HG03520 (cell line): ENCODE data around the gene MLNR.
A peak's percentile ranks its signal among the peaks of the same experiment; 100 is the strongest.

Experiments
- ATAC-seq: cut with Tn5 transposase; IDR thresholded peaks from one replicate; pipeline ENCODE4 v1.9.1; 2021; ENCODE audit warnings: mild to moderate bottlenecking, moderate library complexity; ENCODE audit not compliant: unreplicated experiment

Gene MLNR

DNA sequence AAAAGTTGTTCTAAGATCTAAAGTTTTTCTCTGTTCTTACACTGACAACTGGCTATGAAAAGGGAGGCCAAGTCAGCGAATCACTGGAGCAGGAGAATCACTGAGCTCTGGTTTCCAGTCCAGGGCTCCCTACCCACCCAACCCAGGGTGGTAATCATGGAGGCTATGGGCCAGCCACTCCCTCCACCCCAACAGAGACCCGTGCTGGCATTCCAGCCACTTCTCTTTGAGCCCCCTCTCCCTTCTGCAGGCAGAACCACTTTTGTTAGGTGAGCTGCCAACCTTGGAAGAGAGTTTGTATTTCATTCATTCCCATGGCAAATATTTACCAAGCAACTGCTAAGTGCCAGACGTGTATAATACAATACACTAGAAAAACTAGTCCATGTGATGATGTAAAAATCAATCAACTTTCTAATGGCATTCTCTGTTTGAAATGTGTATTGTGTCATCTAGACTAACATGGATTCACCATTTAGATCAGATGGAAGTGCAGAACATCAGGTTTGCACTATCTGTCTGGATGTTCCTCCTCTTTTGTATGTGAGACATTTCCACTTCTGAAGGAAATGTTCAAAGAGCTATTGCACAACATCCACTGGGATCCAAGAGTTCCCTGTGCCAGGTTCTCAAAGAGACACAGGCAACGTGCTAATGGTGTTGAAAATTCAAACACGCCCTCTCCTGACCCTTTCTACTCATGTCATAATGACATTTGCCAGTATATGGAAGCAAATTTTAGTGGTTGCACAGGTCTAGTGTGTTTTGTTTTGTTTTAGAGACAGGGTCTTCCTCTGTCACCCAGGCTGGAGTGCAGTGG, 5.3 kb downstream of the MLNR start:
- ATAC-seq, result no peak

DNA sequence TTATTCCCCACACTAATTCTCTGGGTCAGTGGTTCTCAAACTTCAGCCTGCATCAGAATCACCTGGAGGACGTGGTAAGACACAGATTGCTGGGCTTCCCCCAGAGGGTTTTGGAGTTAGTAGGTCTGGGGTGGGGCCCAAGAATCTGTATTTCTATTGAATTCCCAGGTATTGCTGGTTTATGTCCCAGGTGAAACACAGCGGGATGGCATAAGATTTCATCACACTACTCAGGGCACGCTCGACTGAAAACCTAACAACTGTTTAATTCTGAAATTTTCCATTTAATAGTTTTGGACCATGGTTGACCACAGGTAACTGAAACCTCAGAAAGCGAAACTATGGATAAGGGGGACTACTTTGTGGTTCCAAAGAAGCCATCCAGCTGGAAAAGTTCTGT, 6.5 kb downstream of the MLNR start:
- no peak for ATAC-seq

DNA sequence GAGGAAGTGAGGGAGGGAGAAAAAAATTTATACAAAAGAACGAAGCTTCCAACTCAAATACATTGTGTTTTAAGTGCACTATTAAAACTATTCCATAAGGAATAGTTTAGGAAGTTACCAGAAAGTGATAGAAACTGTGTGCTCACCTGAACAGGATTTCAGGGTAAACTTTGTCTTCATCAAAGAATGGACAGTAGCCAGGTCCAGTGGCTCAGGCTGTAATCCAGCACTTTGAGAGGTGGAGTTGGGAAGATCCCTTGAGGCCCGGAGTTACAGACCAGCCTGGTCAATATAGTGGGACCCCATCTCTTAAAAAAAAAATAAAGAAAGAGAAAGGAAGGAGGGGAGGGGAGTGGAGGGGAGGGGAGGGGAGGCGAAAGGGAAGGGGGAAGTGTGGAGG, 14.6 kb downstream of the MLNR start:
- no peak for ATAC-seq

DNA sequence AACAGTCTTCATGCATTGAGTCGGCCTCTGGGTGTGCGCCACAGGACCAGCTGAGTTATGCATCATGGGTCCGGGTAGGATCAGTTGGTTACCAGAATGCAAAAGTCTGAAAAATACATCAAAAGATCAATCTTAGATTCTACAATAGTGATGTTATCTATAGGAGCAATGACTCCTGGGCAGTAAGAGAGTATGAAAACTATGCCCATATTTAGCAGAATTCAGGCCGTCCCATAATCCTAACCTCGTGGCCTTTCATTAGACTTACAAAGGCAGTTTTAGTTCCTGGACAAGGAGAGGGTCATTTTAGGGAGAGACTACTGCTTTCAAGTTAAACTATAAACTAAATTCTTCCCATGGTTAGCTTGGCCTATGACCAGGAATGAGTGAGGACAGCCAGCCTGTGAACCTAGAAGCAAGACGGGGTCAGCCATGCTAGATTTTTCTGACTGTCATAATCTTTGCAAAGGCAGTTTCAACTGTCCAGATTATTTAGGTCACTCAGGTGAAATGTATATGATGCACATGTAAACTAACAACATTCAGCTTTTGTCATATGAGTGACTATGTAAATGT, 15.8 kb downstream of the MLNR start:
- ATAC-seq, result no peak

DNA sequence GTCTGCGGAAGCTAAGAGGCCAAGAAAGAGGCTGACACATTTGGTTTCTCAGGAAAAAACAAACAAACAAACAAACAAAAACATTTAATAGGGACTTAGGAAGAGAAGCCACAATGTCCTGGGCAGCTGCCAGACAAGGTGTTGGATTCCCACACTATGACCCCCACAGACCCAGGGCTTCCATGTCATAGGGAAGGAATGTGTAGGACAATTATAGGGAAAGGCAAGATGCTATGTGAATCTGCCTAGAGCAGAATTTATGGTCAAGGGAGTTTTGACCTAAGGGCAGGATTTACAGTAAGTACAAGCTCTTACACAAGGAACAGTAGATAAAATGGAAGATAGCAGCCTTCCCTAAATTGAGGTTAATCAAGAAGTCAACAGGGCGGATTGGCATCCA, 18.5 kb downstream of the MLNR start:
- ATAC-seq, result no peak

DNA sequence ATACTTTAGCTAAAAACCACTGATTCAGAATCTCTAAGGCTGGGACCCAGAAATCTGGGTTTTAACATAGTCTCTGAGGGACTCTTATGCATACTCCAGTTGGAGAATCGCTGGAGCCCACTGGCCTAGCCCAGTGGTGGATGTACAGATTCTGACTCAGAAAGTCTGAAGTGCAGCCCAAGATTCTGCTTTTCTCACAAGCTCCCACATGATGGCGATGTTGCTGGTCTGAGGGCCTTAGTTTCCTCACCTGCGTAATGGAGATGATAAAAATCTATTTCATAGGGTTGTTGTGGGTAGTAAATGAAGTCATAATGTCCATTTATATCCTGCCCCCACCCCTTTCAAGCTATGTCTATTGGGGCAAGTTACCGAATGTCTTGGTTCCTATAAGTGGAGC, 19.9 kb downstream of the MLNR start:
- ATAC-seq, result no peak

DNA sequence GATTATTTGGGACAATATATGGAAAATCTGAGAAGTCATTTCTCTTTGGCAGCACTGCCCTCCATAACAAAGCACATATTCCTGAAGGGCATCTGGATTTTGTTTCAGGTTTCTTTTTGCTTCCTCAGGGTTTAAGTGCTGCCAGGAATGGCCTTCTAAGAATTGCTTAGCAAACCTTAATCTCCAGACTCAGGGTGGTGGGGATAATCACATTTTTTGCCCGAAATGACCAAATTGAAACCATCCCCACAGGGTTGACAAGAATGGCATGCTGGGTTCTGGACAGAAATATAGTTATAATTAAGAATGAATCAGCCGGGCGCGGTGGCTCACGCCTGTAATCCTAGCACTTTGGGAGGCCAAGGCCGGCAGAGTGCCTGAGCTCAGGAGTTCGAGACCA, 21.2 kb downstream of the MLNR start:
- ATAC-seq, result no peak

DNA sequence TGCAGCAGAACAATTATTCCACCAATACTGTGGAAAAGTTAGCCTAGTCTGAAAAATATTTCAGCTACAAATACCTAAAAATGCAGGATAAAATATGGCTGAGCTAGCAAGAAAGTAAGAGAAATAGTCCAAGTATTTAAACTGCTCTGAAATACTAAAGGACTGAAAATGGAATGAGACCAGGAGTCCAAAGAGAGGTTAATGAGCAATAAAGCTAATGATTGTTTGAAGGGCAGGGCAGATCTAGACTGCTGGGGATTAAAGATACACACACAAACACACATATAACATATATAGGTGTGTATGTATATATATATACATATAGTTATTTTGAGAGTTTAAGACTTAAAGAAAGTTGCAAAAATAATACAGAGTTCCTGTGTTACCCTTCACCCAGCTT, 25.0 kb downstream of the MLNR start:
- no peak for ATAC-seq

DNA sequence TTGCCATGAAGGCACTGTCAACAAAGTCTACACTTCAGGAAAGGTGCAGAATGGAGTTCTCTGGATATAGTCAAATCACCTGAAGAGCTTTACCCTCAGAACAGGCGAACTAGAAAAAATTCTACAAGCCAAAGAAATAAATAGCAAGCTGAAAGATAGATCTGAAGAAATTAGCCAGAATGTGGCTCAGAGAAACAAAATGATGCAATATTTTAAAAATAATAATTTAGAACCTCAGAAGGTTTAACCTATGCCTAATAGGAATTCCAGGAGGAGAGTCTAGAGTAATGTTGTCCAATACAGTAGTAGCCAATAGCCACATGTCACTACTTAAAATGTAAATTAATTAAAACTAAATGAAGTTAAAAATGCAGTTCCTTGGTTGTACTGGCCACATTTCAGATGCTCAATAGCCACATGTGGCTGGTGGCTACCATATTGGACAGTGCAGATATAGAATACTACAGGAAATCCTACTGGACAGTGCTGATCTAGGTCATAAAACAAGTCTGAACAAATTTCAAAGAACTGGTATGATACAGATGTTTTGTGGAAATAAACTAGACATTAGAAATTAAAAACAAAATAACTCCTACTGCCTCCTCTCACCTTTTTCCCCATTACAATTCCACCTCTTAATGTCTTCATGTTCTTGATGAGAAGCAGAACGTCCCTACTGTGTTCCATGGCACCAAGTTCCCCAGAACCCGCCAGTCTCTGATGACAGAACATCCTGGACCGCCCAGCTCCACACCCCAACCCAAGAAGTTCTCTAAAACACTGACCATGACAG, 26.9 kb downstream of the MLNR start:
- ATAC-seq, result peak; percentile 11

DNA sequence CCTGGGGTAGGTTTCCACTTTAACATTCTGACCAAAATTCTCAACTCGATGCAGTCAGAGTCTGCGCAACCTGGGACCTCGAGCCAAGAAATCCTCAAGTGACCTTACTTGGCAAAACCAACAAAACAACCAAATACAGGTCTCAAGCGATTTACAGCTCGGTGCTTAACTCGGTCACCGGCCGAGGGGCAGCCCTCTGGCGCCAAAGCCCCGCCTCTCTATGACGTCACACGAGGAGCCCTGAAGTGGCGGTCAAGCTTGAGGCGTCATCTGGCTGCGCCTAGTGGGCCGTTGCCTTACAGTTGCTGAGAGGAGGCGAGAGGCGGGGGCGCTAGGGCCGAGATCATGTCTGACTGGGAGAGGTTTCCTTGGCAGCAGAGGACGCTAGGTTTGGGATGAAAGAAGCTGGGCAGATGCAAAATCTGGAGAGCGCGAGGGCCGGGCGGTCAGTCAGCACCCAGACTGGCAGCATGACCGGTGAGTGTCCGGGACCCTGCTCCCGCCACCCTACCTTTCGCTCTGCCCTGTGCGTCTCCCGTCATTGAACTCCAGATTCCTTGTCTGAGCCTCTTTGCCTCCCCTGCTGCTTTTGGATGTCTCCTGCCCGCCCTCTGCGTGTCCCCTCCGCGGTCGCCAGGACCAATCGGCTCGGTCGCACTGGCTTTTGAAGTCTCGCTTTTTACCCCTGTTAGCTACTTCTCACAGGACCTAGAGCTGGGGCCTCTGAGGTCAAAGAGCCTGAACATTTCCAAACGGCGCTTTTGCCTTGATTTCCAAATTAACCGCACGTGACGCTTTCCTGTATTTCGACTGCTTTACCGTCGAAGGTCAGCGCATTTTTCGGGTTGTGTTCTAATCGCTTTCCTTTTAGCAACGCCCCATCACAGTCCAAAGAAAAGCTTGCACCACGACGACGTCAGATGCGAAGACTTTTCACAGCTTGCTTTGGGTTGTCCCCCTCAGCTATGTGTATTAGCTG, 27.8 kb downstream of the MLNR start, which contains the start of gene CDADC1:
TSS of gene CDADC1 (plus strand) at position 283 of the 979 bp plus-strand sequence. CDS start at position 396, 113 bp downstream.
- ATAC-seq, result peak; percentile 92

DNA sequence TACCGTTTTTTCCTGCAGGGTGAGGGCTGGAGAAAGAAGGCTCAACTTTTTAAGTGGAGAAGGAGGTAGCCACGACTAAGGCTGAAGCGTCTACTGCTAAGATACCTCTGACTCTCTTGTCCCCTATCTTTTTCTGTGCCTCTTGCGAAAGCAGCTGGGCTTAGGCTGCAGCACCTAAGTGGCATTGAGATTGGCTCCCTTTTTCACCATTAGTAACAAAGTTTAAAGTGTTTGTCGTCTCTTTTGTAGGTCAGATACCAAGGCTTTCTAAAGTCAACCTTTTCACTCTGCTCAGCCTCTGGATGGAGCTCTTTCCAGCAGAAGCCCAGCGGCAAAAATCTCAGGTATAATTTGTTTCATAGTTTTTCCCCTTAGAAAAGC, 28.5 kb downstream of the MLNR start:
- ATAC-seq, result no peak

DNA sequence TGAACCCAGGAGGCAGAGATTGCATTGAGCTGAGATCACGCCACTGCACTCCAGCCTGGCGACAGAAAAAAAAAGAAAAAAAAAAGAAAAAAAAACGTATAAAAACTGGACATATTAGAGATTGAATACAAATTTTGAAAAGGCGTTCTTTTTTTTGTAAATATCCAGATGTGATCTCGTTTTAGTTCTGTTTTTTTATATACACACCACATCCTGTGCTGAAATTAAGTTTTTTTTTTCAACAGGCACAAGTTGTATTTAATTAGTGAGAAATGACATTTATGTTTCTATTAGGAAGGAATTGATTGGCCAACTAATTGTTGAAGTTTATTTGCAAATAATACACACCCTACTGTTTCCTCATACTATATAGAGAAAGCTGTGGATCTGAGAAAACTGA, 31.2 kb downstream of the MLNR start:
- ATAC-seq, result no peak

DNA sequence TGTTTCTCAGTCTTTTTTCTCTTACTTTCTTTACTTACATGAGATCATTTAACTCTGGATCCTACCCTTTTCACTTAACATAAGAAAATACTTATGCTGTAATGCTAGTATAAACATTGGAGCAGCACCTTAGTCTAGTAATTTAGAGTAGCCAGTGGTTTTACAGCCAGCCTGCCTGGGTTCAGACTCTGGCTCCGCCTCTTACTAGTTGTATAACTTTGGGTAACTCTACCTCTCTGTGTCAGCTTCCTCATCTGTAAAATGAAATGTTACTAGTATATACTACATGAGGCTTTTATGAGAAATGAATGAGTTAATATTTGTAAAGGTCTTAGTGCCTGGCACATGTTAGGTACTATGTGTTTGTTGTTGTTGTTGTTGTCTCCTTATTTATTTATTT, 33.2 kb downstream of the MLNR start:
- no peak for ATAC-seq

DNA sequence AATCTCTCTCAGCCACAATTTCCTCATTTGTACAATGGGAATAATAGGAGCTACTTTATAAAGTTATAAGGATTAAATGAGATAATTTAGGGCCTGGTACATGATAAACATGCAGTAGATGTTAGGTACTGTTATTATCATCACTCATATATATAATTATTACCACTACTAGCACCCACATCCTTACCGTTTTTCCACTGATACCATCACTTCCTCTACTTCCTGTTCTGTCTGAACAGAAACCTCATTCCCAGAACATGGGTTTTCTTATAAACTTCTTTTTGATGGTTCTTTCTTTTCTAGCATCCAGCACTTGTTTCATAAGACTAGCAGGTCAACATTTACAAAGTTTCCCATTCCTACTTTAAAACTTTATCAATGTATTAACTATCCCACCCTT, 33.9 kb downstream of the MLNR start:
- ATAC-seq, result no peak

DNA sequence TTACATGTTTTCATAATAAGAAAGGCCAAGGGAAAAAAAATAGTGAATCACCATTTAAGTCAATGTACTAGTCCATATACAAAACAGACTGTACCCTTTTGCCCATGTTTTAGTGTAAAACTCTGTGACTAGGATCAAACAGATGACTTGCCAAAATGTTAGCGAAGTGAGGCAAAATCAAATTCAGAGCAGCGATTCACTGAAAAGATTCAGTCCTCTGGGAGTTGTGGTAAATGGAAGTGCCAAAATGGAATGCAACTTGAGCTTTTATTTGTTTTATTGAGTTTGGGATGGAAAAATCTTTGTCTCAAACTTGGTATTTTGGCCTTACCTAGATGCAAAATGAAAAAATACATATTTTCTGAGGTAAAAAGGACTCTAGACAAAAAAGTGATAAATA, 36.7 kb downstream of the MLNR start:
- ATAC-seq, result no peak

DNA sequence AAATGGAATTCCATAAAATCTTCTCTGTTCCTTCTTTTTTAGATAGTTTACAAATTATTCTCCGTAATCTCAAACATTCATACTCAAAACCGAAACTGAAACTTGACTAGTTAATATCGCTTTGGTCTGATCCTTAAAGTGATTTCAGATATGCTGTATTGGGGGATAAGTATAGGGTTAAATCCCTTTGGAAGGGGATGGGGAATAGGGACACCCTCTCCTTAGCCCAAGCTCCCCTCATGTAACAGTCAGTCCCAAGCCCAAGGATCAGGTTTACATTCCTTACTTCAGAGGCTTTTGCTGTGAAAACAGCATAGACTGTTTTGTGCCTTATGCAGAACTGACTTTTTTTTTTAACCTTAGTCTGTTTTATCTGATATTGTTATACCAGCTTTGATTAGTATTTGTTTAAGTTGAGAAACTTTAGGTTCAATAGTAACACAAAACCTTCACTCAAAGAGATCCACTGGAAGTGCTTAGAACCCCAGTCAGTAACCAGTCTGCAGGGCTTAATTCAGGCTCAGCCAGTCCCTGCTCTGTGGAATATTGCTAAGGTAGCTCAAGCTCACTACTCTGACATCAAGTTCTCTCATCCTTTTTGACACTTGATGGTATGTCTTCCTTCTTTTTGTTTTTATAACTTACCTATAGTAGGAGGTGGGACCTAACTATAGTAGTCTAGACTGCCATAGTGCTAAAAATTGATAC, 38.1 kb downstream of the MLNR start:
- ATAC-seq, result no peak

DNA sequence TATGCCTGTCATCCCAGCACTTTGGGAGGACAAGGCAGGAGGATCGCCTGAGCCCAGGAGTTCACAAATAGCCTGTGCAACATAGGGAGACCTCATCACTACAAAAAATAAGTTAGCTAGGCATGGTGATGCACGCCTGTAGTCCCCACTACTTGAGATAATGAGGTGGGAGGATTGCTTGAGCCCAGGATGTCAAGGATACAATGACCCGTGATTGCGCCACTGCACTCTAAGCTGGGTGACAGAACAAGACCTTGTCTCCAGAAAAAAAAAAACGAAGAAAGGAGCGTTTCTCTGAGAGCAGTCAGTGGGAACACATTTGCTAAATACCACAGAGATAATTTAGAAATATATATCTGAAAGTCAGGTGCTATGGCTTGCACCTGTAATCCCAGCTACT, 39.4 kb downstream of the MLNR start:
- no peak for ATAC-seq

DNA sequence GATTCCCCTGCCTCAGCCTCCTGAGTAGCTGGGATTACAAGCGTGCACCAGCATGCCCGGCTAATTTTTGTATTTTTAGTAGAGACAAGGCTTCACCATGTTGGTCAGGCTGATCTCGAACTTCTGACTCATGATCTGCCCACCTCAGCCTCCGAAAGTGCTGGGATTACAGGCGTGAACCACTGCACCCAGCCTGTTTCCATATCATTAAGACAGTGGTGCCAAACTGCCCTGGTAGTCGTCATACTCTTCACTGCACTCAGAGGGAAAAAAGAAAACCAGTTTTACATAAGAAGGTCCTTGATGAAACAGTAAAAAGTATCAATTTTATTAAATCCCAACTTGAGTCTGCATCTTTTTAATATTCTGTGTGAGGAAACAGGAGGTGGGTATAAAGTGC, 42.5 kb downstream of the MLNR start:
- no peak for ATAC-seq

DNA sequence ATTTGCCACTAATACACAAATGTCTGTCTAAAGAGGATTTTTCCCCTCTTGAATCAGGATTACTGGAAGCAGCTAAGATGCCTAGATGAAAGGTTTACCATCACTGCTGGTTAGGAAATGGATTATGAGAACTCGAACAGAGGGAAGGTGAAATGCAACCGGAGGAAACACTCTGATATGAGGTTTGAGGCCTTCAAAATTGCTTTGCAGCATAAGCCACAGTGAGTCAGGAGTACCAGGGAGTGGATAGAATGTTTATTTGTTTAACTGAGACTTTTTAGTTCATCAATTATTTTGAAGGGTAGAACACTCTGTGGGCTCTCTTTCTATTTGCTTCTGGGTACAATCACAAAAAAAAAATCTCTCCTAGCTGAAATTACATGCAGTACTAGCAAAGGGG, 45.7 kb downstream of the MLNR start:
- no peak for ATAC-seq

DNA sequence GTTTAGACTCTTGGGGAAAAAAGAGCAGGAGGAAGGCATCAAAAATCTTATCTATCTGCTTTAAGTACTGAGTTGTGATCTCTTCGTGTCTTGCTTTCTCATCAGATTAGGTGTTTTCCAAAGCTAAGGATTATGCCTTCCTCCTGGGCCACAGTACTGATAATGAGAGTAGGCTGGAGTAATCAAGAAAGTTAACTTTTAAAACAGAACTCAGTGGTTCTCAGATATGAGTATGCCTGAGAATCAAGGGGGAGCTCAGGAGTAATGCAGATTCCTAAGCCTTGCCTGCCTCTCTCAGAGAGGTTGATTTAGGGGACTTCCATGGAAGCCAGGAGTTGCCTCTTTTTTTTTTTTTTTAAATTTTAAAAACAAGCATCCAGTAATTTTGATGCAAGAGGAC, 51.1 kb downstream of the MLNR start:
- no peak for ATAC-seq
